HCT116 (cell line): Measurements from ENCODE around the gene LCN2.

Experiments
- CEBPB ChIP-seq: IDR thresholded peaks from 2 replicates; pipeline ENCODE4 v1.6.1; 2012; ENCODE audit warnings: low read depth
- EZH2 ChIP-seq: fragments of 200-600 bp; sonication (generic); IDR thresholded peaks from 2 replicates; pipeline ENCODE4 v1.6.1; 2017; ENCODE audit warnings: antibody characterized with exemption, mixed run types
- JUND ChIP-seq: IDR thresholded peaks from 2 replicates; pipeline ENCODE4 v1.6.1; 2012
- POLR2A ChIP-seq: IDR thresholded peaks from 2 replicates; pipeline ENCODE4 v1.7.0; 2011; ENCODE audit warnings: borderline replicate concordance; ENCODE audit not compliant: insufficient read depth, insufficient read length; ENCODE audit errors: extremely low read depth
- POLR2AphosphoS5 ChIP-seq: IDR thresholded peaks from 2 replicates; pipeline ENCODE4 v1.6.1; 2011; ENCODE audit warnings: mild to moderate bottlenecking, low read depth, low read length, moderate library complexity
- TCF7L2 ChIP-seq: IDR thresholded peaks from 2 replicates; pipeline ENCODE4 v1.7.0; 2011; ENCODE audit warnings: borderline replicate concordance, inconsistent platforms; ENCODE audit not compliant: insufficient read depth, insufficient read length; ENCODE audit errors: extremely low read depth
- TF ChIP-seq, protein P1 (sequence below), 3 experiments: fragments of 200-600 bp in 1 of 3; sonication (generic) in 1 of 3; IDR thresholded peaks in 2 of 3; conservative IDR thresholded peaks in 1 of 3; 2 replicates each; pipeline ENCODE4 v1.5.1; 2012 to 2017; ENCODE audit warnings: low read depth in 2 of 3, low read length in 2 of 3, antibody characterized with exemption in 1 of 3, borderline replicate concordance in 1 of 3, control low read depth in 1 of 3, mild to moderate bottlenecking in 1 of 3, mixed read lengths in 1 of 3, mixed run types in 1 of 3, moderate library complexity in 1 of 3; ENCODE audit not compliant: insufficient read depth in 1 of 3
- TF ChIP-seq, protein P2 (sequence below): IDR thresholded peaks from 2 replicates; pipeline ENCODE4 v1.6.1; 2012
- TF ChIP-seq, protein P3 (sequence below): IDR thresholded peaks from 2 replicates; pipeline ENCODE4 v1.6.1; 2012

DNA sequence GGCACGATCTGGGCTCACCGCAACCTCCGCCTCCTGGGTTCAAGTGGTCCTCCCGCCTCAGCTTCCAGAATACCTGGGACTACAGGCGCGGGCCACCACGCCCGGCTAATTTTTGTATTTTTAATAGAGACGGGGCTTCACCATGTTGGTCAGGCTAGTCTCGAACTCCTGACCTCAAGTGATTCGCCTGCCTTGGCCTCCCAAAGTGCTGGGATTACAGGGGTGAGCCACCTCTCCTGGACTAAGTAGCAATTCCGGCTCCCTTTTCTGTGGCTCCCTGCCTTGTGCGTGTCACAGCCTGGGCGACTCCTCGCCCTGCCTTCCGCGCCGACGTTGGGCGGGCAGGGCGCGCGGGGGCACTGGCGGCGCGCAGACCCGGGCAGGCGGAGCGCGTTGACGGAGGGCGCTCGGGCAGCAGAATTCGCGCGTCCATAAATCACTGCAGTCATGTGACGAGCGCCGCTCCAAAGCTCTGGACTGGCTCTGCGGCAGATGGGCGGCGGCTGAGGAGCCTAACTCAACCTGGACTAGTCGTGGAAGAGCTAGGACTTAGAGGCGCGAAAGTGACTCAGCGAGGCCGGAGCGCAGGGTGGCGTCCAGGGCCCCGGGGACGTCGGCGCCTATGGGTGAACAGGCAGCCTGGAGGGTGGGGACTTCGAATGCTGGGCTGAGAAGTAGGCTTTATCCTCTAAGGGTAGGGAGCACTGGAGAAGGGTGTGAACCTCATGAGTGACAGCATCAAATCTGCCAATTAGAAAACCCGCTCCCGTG is 43.5 kb downstream of the LCN2 start:
- TF ChIP-seq, protein P1, sequence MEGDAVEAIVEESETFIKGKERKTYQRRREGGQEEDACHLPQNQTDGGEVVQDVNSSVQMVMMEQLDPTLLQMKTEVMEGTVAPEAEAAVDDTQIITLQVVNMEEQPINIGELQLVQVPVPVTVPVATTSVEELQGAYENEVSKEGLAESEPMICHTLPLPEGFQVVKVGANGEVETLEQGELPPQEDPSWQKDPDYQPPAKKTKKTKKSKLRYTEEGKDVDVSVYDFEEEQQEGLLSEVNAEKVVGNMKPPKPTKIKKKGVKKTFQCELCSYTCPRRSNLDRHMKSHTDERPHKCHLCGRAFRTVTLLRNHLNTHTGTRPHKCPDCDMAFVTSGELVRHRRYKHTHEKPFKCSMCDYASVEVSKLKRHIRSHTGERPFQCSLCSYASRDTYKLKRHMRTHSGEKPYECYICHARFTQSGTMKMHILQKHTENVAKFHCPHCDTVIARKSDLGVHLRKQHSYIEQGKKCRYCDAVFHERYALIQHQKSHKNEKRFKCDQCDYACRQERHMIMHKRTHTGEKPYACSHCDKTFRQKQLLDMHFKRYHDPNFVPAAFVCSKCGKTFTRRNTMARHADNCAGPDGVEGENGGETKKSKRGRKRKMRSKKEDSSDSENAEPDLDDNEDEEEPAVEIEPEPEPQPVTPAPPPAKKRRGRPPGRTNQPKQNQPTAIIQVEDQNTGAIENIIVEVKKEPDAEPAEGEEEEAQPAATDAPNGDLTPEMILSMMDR (IDR thresholded peaks at IDR 0.05 in 2 of 3, conservative IDR thresholded peaks at IDR 0.05 in 1 of 3; ENCODE audit: borderline replicate concordance in 1 of 3, insufficient read depth in 1 of 3, low read depth in 2 of 3, low read length in 2 of 3) = no peak
- TF ChIP-seq, protein P2, sequence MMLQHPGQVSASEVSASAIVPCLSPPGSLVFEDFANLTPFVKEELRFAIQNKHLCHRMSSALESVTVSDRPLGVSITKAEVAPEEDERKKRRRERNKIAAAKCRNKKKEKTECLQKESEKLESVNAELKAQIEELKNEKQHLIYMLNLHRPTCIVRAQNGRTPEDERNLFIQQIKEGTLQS = no peak
- TF ChIP-seq TCF7L2 (peak; percentile 27), CEBPB (no peak), JUND (no peak), EZH2 (no peak), POLR2AphosphoS5 (peak; percentile 60), POLR2A (no peak)
- TF ChIP-seq, protein P3, sequence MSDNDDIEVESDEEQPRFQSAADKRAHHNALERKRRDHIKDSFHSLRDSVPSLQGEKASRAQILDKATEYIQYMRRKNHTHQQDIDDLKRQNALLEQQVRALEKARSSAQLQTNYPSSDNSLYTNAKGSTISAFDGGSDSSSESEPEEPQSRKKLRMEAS = no peak
